Kidney (tissue), 14 donors: Measurements from ENCODE around the gene DPP3. TPM values are rescaled to one million over a fixed set of nuclear protein-coding genes. Genes with fewer than 3 reads are reported as not detected.

Experiments used
- DNase-seq, 5 donors: peaks; one replicate each; pipeline ENCODE4 v3.0.0-alpha.2; 2013 to 2020
- FAIRE-seq: peaks from 2 replicates; lab custom pipeline; 2012; peaks lifted over from hg19 to GRCh38; lab: Jason Lieb, UNC
- H3K27ac ChIP-seq, 2 donors: one replicate each; pipeline ENCODE4 v1.7.0; 2013; ENCODE audit warnings: low read depth in 2 of 2, low read length in 2 of 2, inconsistent platforms in 1 of 2
- H3K27me3 ChIP-seq: one replicate; pipeline ENCODE4 v1.7.1; 2013; ENCODE audit warnings: low read length, inconsistent platforms; ENCODE audit not compliant: control insufficient read depth, insufficient read depth
- H3K36me3 ChIP-seq, 3 donors: one replicate each; pipeline versions ENCODE4 v1.7.0 to v1.7.1; 2013; ENCODE audit warnings: low read length in 3 of 3, control low read depth in 1 of 3, inconsistent platforms in 1 of 3; ENCODE audit not compliant: insufficient read depth in 3 of 3, control insufficient read depth in 2 of 3
- H3K4me1 ChIP-seq, 3 donors: one replicate each; pipeline versions ENCODE4 v1.7.0 to v1.7.1; 2013; ENCODE audit warnings: low read length in 3 of 3, inconsistent platforms in 1 of 3, low read depth in 1 of 3; ENCODE audit not compliant: control insufficient read depth in 2 of 3, insufficient read depth in 2 of 3
- H3K4me3 ChIP-seq, 3 donors: one replicate each; pipeline versions ENCODE4 v1.7.0 to v1.8.1; 2013; ENCODE audit warnings: low read length in 3 of 3, control low read depth in 1 of 3, inconsistent platforms in 1 of 3
- H3K9ac ChIP-seq, 3 donors: one replicate each; pipeline versions ENCODE4 v1.7.0 to v1.7.1; 2013; ENCODE audit warnings: low read length in 3 of 3, control low read depth in 1 of 3, inconsistent platforms in 1 of 3
- H3K9me3 ChIP-seq, 3 donors: one replicate each; pipeline versions ENCODE4 v1.7.0 to v1.7.1; 2013; ENCODE audit warnings: low read length in 3 of 3, control low read depth in 1 of 3, inconsistent platforms in 1 of 3; ENCODE audit not compliant: control insufficient read depth in 2 of 3, insufficient read depth in 1 of 3
- intact Hi-C: fragments of 100-400 bp; cut with DNase I; formaldehyde crosslinking; loops from one replicate; pipeline ENCODE4 v1.11.1; 2022
- polyA plus RNA-seq: library from polyadenylated mRNA; stranded (reverse); fragments of 350-450 nt; fragmentation: Illumina TruSeq; extraction: RNeasy Lipid Tissue Mini Kit (QIAGEN cat#74804); gene quantifications from one replicate; pipeline ENCODE4 v1.2.3, GENCODE V29; 2014; ENCODE audit warnings: low read depth, low replicate concordance; ENCODE audit not compliant: insufficient read depth
- total RNA-seq: library from RNA; stranded (reverse); fragmentation: NEBNext Ultra II Directional; extraction: Animal tissue kit (Norgen Biotek cat#: 25700); gene quantifications from one replicate; pipeline ENCODE4 v1.2.1, GENCODE V29; 2021
- TF ChIP-seq, protein P1 (sequence below): IDR thresholded peaks from 3 replicates; pipeline ENCODE4 v1.5.1; 2012; ENCODE audit warnings: mild to moderate bottlenecking, moderate library complexity, borderline replicate concordance; ENCODE audit not compliant: insufficient read depth; ENCODE audit errors: extremely low read depth
- donor health status: control.
- donor health status: control.
- donor health status: control.
- donor health status: control.
- donor health status: control.
- donor health status: DM: yes; HTN: yes; CAD: no.
- donor health status: Normal renal cell carcinoma (clear cell type).

The DPP3 gene
- total and polyA plus RNA-seq, 2 donors from 2014 or later, result 32.9 to 41.7 TPM

- intact Hi-C loops, result no loop called here
- Histone ChIP-seq H3K27me3 (no peaks in the 10 kb centered on the region), H3K36me3 (peaks cover 0 to 6% (median 5%) of the 10 kb centered on the region in 3 donors), H3K9ac (no peak overlapping the region), H3K4me1 (peaks cover 0 to 10% (median 9%) of the 10 kb centered on the region in 3 donors), H3K9me3 (no peaks in the 10 kb centered on the region), H3K27ac (no peak overlapping the region), H3K4me3 (no peak overlapping the region)
- DNase-seq (peak in 3 of 5 donors; percentile 31 to 34 (median 33)), FAIRE-seq (no peak)
- TF ChIP-seq, protein P1, sequence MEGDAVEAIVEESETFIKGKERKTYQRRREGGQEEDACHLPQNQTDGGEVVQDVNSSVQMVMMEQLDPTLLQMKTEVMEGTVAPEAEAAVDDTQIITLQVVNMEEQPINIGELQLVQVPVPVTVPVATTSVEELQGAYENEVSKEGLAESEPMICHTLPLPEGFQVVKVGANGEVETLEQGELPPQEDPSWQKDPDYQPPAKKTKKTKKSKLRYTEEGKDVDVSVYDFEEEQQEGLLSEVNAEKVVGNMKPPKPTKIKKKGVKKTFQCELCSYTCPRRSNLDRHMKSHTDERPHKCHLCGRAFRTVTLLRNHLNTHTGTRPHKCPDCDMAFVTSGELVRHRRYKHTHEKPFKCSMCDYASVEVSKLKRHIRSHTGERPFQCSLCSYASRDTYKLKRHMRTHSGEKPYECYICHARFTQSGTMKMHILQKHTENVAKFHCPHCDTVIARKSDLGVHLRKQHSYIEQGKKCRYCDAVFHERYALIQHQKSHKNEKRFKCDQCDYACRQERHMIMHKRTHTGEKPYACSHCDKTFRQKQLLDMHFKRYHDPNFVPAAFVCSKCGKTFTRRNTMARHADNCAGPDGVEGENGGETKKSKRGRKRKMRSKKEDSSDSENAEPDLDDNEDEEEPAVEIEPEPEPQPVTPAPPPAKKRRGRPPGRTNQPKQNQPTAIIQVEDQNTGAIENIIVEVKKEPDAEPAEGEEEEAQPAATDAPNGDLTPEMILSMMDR, result no peak
These were observed 3.4 kb upstream of the DPP3 start for GRCh38 chr11:66476841-66477251.

GRCh38 chr11:66477263-66478201, 2.7 kb upstream of the DPP3 start:
- Histone ChIP-seq H3K9ac (no peak overlapping the region), H3K36me3 (peaks cover 0 to 6% (median 3%) of the 10 kb centered on the region in 3 donors), H3K27me3 (no peaks in the 10 kb centered on the region), H3K4me3 (no peak overlapping the region), H3K27ac (no peak overlapping the region), H3K9me3 (no peaks in the 10 kb centered on the region), H3K4me1 (peaks cover 0 to 10% (median 9%) of the 10 kb centered on the region in 3 donors)
- intact Hi-C loops, result no loop called here
- DNase-seq (peak in 1 of 5 donors; percentile 67), FAIRE-seq (no peak)
- TF ChIP-seq, protein P1, result no peak

- Histone ChIP-seq H3K36me3 (peaks cover 0 to 6% (median 3%) of the 10 kb centered on the region in 3 donors), H3K4me1 (peaks cover 0 to 10% (median 9%) of the 10 kb centered on the region in 3 donors), H3K4me3 (peak overlapping the region; percentile 68 to 83 (median 81)), H3K27me3 (no peaks in the 10 kb centered on the region), H3K9ac (peak overlapping the region; percentile 67 to 96 (median 83)), H3K9me3 (no peaks in the 10 kb centered on the region), H3K27ac (peak overlapping the region in 1 of 2 donors; percentile 71)
- FAIRE-seq, result no peak
- TF ChIP-seq, protein P1, result peak; percentile 70
- peak in 4 of 5 donors; percentile 31 to 45 (median 36) for DNase-seq
- intact Hi-C loops, result no loop called here
These were observed 1.4 kb upstream of the DPP3 start for GRCh38 chr11:66478729-66479393.
